Endodermal cell (in vitro differentiated cells): ENCODE data around the gene EP400. TPM values are rescaled to one million over a fixed set of nuclear protein-coding genes. Genes with fewer than 3 reads are reported as not detected.

Source experiments
- DNase-seq: peaks from one replicate; pipeline ENCODE4 v3.0.0-alpha.2; 2017
- H3K27ac ChIP-seq: 2 replicates; pipeline ENCODE4 v1.5.1; 2013; ENCODE audit warnings: mild to moderate bottlenecking, low read depth, low read length, moderate library complexity
- H3K27me3 ChIP-seq: 2 replicates; pipeline ENCODE4 v1.6.1; 2013; ENCODE audit warnings: mild to moderate bottlenecking, low read length, moderate library complexity; ENCODE audit not compliant: insufficient read depth, control insufficient read depth, poor library complexity, severe bottlenecking
- H3K36me3 ChIP-seq: 2 replicates; pipeline ENCODE4 v1.7.0; 2013; ENCODE audit warnings: mild to moderate bottlenecking, low read length, moderate library complexity; ENCODE audit not compliant: control insufficient read depth, insufficient read depth
- H3K4me1 ChIP-seq: one replicate; pipeline ENCODE4 v1.7.0; 2013; ENCODE audit warnings: low read length; ENCODE audit not compliant: control insufficient read depth, insufficient read depth
- H3K4me3 ChIP-seq: 2 replicates; pipeline ENCODE4 v1.5.1; 2013; ENCODE audit warnings: mild to moderate bottlenecking, low read length, moderate library complexity
- H3K9ac ChIP-seq: 2 replicates; pipeline ENCODE4 v1.6.1; 2013; ENCODE audit warnings: mild to moderate bottlenecking, low read length, moderate library complexity; ENCODE audit not compliant: poor library complexity, severe bottlenecking; ENCODE audit errors: extremely low read depth
- H3K9me3 ChIP-seq: 2 replicates; pipeline ENCODE4 v1.6.1; 2013; ENCODE audit warnings: mild to moderate bottlenecking, low read length, moderate library complexity; ENCODE audit not compliant: control insufficient read depth
- H3K27ac Mint-ChIP-seq: 2 replicates; pipeline ENCODE4 v1.8.0; 2020; ENCODE audit warnings: mixed read lengths
- H3K27me3 Mint-ChIP-seq: 2 replicates; pipeline ENCODE4 v1.8.0; 2021; ENCODE audit warnings: mild to moderate bottlenecking, mixed read lengths; ENCODE audit not compliant: insufficient read depth
- H3K36me3 Mint-ChIP-seq: 2 replicates; pipeline ENCODE4 v1.8.0; 2020; ENCODE audit warnings: low read depth, mixed read lengths
- H3K4me1 Mint-ChIP-seq: 2 replicates; pipeline ENCODE4 v1.8.0; 2020; ENCODE audit warnings: mixed read lengths
- H3K4me3 Mint-ChIP-seq: 2 replicates; pipeline ENCODE4 v1.8.0; 2020; ENCODE audit warnings: mild to moderate bottlenecking, moderate library complexity, mixed read lengths
- H3K9me3 Mint-ChIP-seq: 2 replicates; pipeline ENCODE4 v1.8.0; 2020; ENCODE audit warnings: mild to moderate bottlenecking, mixed read lengths
- CTCF ChIP-seq: fragments of 200-600 bp; sonication (generic); conservative IDR thresholded peaks from 2 replicates; pipeline ENCODE4 v1.5.0; 2021; ENCODE audit warnings: antibody characterized with exemption, mild to moderate bottlenecking
- WGBS, 2 experiments: methylation state at CpG; one replicate each; pipeline versions ENCODE4 v1.1.5 to v1.1.7; 2013; ENCODE audit warnings: missing lambda C conversion rate in 2 of 2, mixed read lengths in 1 of 2; ENCODE audit not compliant: insufficient coverage in 1 of 2, insufficient read length in 1 of 2; 5-methylcytosine and 5-hydroxymethylcytosine counted together
- total RNA-seq, 2 donors: library from RNA; stranded (reverse); fragmentation: NEBNext Ultra II Directional in 1 of 2; extraction: Animal tissue kit (Norgen Biotek cat#: 25700) in 1 of 2; gene quantifications; 2 replicates in 1 of 2; 3 replicates in 1 of 2; pipeline ENCODE4 v1.2.1, GENCODE V29; 2021

Gene EP400
- total RNA-seq, 2 donors from 2014 or later: 64.7 to 78.3 TPM

GRCh38 chr12:131980263-131980662 lies 30.5 kb downstream of the EP400 start:
- H3K36me3 Mint-ChIP-seq: peaks cover 56% of the 10 kb centered on the region
- Histone ChIP-seq H3K27me3 (no peaks in the 10 kb centered on the region), H3K4me3 (no peak overlapping the region), H3K9ac (no peak overlapping the region), H3K4me1 (no peaks in the 10 kb centered on the region), H3K27ac (no peak overlapping the region), H3K9me3 (no peaks in the 10 kb centered on the region), H3K36me3 (peaks cover 50% of the 10 kb centered on the region)
- no peaks in the 10 kb centered on the region for H3K27me3 Mint-ChIP-seq
- no peaks in the 10 kb centered on the region for H3K4me1 Mint-ChIP-seq
- no peak for TF ChIP-seq CTCF
- no peak for DNase-seq
- H3K9me3 Mint-ChIP-seq: no peaks in the 10 kb centered on the region
- no peak overlapping the region for H3K4me3 Mint-ChIP-seq
- no peak overlapping the region for H3K27ac Mint-ChIP-seq
- WGBS, 2 experiments: 92% methylated on average over 1 to 3 of the region's 3 CpGs

DNA sequence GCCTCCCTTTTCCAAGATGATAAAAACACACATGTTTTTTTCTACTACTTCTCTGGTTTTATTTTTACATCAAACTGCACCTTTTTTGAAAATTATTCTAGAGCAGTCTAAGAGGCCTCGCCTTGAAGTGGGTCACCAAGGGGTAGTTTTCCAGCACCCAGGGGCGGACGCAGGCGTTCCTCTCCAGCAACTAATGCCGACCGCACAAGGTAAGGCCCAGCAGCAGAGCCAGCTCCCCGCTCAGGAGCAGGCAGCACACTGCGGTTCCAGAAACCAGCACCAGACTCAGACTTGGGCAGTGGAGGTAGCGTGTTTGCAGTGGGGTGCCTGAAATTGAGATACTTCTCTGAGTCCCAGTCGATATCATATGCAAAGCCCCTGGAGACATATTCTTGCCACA lies 31.6 kb downstream of the EP400 start:
- DNase-seq: peak; percentile 42
- no peak overlapping the region for H3K27ac Mint-ChIP-seq

DNA sequence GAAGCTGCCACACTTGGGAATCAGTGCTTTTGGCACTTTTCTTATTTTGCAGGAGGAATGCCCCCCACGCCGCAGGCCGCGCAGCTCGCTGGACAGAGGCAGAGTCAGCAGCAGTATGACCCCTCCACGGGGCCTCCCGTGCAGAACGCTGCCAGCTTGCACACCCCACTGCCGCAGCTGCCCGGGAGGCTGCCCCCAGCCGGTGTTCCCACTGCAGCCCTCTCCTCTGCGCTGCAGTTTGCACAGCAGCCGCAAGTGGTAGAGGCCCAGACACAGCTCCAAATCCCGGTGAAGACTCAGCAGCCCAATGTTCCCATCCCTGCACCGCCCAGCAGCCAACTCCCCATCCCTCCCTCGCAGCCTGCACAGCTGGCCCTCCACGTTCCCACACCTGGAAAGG lies 32.3 kb downstream of the EP400 start:
- peak; percentile 33 for DNase-seq
- Histone ChIP-seq H3K9me3 (no peaks in the 10 kb centered on the region), H3K9ac (no peak overlapping the region), H3K36me3 (peaks cover 64% of the 10 kb centered on the region), H3K4me3 (no peak overlapping the region), H3K27ac (no peak overlapping the region), H3K27me3 (no peaks in the 10 kb centered on the region), H3K4me1 (no peaks in the 10 kb centered on the region)
- H3K9me3 Mint-ChIP-seq: no peaks in the 10 kb centered on the region
- WGBS, 2 experiments: 85 to 96% methylated on average over 10 to 17 of the region's 17 CpGs
- no peak overlapping the region for H3K27ac Mint-ChIP-seq
- H3K27me3 Mint-ChIP-seq: no peaks in the 10 kb centered on the region
- H3K36me3 Mint-ChIP-seq: peaks cover 65% of the 10 kb centered on the region
- no peak overlapping the region for H3K4me3 Mint-ChIP-seq
- no peak for TF ChIP-seq CTCF
- peaks cover 6% of the 10 kb centered on the region for H3K4me1 Mint-ChIP-seq

More for the DNA sequence above, 31.6 kb downstream of the EP400 start:
- Mint-ChIP-seq H3K27me3 (no peaks in the 10 kb centered on the region), H3K9me3 (no peaks in the 10 kb centered on the region), H3K4me1 (peaks cover under 1% of the 10 kb centered on the region), H3K36me3 (peaks cover 64% of the 10 kb centered on the region), H3K4me3 (no peak overlapping the region)
- Histone ChIP-seq H3K4me1 (no peaks in the 10 kb centered on the region), H3K27ac (no peak overlapping the region), H3K9me3 (no peaks in the 10 kb centered on the region), H3K9ac (no peak overlapping the region), H3K4me3 (no peak overlapping the region), H3K27me3 (no peaks in the 10 kb centered on the region), H3K36me3 (peaks cover 59% of the 10 kb centered on the region)
- no peak for TF ChIP-seq CTCF
- WGBS, 2 experiments: 94 to 95% methylated on average over 10 of the region's 10 CpGs
